NCI-H1417 (cell line): Measurements from ENCODE around the gene GCM1.
A peak's percentile ranks its signal among the peaks of the same experiment; 100 is the strongest.

Experiments
- DNase-seq, 3 experiments: peaks; one replicate each; lab custom pipeline; 2025; lab: John Stamatoyannopoulos, UW

GCM1 gene

DNA sequence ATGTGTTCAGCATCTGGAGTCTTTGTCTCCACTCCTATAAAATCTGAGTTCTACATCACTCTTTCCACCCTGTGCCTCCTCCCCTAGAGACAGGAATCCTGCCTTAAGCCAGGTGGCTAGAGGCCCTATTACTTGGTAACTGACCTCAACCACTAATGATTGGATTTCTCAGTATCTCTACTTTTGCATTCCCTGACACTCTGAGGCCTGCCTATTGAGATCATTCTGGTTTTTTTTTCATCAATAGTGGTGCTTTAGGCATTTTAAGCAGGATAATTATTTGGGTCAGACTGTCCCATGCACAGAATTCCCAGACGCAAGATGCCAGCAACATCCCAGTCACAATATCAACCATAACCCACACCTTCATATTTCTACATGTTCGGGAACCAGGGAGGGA lies 3.9 kb upstream of the GCM1 start:
- DNase-seq = no peak

DNA sequence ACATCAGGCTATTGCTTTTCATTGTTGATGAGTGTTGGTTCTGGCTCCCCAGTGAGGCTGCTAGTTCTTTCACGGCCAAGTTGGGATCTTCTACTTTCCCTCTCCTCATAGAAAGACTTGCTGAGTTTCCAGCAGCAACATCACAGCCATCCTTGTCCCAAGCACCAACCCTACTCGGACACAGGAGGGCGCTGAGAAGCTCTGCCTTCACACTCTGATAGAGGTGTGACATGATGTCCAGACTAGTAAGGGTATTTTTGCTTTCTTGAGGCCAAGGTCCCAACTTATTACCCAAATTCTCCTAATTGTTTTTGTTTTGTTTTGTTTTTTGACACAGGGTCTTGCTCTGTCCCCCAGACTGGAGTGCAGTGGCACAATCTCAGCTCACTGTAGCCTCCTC lies 3.0 kb upstream of the GCM1 start:
- no peak for DNase-seq

DNA sequence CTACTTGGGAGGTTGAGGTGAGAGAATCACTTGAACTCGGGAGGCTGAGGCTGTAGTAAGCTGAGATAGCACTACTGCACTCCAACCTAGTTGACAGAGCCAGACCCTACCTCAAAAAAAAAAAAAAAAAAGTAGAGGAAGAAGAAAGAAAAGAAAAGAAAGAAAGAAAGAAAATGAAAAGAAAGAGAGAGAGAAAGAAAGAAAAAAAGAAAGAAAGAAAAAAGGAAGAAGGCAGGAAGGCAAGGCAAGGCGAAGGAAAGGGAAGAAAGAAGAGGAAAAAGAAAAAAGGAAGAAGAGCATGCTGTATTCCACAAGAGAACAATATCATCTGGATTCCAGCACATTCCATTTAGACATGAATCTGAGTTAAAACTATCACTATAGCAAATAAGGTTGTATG lies 3.8 kb downstream of the GCM1 start:
- DNase-seq = no peak

DNA sequence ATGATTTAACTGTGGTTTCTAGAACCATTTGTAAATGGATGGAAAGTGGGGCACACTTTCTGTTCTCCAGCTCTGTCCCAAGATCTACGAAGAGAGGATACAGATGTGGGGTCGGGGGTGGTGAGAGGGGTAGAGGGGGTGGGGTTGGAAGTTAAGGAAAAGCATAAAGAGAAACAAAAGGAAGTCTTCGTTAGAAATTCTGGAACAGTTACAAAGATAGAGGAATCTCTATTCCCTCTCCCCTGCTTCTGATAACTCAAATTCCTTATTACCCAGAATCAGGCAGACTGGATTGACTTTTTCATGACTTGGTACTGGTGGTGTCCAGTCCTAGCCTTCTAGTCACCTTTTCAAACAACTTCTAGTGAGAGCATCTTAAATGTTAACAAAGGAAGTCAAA lies 4.9 kb downstream of the GCM1 start:
- no peak for DNase-seq

DNA sequence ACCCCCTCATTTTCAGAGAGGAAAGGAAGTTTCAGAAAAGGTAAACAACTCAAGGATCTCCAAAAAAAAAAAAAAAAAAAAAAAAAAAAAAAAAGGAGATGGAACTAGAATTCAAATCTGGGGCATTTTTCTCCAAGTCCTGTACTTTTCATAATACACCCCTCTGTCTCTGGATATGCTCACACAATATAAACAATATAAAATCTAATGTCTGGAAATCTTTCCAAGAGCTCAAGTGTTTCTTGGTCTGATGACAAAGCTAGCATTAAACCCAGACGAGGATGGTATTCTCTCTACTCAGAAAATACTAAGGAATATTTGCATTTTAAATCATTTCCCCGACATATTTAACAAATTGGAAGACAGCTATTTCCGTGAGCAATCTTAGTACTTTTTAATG lies 5.8 kb downstream of the GCM1 start:
- no peak for DNase-seq

DNA sequence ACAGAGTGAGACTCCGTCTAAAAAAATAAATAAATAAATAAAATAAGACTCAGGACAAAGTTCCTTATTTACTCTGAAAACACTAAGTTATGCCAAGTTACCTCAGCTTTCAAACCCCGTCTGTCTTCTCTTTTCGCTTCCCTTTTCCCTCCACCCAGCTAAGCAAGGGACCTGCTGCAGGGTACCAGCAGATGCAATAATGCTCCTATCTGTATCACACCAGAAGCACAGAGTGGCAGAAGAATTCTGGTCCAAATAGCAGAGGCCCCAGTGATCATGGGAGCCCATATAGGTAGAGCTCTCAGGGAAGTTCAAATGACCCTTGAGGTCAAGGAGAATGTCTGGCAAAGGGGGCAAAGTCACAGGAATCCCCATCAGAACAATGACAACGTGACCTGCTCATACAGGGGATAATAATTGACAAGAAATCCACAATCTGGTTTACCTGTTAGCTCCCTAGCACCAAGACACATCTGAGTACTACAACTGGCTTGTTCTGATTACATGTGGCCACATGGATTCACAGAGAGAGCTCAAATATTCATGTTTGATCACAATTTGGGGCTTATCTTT lies 8.7 kb downstream of the GCM1 start:
- DNase-seq = no peak

DNA sequence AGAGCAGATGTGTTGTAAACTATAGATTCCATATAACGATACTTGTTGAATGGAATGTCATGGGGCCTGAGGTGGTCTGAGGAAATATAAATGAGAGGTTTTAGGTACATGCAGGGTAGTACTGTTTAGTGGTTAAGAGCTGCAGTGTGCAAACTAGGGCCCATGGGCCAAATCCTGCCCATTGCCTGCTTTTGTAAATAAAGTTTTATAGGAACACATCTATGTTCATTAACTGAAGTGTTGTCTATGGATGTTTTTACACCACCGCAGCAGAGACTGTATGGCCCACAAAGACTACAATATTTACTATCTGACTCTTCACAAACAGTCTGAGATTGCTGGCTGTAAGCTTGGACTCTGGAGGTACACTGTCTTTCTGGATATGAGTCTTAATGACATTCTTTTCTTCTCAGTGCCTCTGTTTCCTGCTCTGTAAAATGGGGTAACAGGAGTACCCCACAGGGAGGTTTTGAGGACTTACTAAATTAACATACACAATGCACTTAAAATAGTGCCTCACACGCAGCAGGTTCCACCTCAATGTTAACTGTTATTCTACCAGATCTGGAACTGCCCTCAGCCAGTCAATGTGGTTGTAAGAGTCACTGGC lies 12.5 kb downstream of the GCM1 start:
- DNase-seq = no peak

DNA sequence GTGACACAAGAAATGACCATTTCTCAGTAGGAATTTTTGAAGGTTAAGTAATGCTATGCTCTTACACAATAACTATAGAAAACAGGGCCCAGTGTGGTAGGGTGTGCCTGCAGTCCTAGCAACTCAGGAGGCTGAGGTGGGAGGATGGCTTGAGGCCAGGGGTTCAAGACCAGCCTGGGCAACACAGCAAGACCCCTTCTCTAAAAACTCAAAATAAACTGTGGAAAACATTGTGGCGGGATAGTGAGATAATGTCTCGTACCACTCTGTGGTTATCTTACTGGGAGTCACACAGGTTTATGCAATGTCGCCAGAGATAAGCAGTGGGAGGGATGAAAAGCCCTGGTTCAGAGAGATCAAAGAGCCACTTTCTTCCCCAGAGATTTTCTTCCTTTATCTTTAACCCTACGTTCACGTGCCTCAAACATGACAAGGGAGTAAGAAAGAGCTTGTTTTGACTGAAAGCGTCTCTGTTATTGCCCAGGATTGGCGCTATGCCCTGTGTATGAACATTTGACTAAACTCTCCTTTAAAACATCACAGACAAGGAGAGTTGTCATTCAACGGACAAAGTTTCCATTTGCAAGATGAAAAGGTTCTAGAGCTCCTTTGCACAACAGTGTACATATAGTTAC lies 13.9 kb downstream of the GCM1 start:
- no peak for DNase-seq

DNA sequence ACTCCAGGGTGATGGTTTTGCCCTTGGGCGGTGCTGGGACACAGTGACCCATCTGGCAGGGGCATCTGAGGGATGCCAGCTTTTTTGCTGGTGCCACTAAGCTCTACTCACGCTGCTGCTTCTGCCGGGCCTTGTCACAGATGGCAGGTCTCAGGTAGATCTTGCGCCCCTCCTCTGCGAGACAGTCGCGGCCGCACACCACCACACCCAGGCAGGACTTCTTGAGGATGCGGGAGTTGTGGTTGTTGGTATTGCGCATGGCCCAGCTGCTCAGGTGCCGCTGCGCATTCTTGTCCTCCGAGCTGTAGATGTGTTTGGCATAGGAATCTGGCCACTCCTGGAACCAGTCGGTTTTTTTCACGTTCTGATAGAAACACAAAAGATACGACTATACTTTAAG lies 14.7 kb downstream of the GCM1 start:
- no peak for DNase-seq

DNA sequence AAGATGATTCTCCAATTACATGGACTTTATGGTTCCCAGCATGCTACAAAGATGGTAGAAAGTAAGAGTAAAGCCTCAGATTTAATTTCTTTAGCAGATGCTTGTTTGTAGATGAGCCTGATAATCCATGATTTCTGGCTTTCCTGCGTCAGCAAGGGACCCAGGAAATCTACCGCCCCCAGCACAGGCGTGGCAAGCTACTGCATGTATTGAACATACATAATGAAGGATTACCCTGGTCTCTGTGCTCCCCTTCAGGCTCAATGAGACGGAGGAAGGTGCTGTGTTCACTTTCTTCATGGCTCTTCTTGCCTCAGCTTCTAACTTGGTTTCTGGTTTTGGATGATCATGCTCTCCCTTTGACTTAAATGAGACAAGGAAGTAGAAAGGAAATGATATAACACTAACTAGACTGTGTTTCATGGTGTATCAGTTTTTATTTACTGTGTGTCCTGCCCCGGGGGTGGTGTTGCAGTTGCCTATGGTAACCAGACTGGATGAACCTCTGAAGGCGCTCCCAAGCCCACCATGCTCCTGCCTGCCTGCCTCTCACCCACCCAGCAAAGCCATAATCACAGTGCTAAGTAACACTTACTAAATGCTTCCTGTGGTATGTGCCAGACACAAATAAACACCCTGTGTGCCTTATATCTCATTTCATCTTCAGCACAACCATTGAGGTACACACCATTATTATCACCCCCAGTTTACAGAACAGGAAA lies 17.9 kb downstream of the GCM1 start:
- no peak for DNase-seq

DNA sequence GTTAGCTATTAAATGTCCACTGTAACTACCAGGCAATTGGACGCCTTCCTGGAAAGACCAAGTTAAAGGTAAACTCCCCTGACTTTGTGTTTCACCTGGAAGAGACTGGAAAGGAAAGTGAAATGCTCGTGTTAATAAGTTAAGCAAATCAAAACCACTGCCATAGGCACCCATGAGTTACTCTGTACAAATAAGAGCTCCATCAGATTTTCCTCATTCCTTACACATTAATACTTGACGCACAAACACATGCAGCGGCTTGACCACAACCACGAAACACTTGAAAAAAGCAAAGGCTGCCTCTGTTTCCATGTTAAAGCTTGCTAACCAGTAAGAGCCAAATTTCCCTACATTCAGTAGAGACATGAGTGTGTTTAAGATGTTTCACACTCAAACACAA lies 19.8 kb downstream of the GCM1 start:
- DNase-seq = no peak

DNA sequence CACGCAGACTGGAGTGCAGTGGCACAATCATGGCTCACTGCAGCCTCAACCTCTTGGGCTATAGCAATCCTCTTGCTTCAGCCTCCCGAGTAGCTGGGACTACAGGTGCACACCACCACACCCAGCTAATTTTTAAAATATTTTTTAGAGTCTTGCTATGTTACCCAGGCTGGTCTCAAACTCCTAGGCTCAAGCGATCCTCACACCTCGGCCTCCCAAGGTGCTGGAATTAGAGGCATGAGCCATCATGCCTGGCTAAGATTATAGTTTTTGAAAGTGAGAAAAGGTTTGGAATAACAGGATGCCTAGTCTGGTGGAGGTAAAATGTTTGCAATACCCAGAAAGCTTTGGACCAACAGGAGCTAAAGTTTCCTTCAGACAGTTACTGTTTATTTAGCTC lies 23.4 kb downstream of the GCM1 start:
- DNase-seq = no peak

DNA sequence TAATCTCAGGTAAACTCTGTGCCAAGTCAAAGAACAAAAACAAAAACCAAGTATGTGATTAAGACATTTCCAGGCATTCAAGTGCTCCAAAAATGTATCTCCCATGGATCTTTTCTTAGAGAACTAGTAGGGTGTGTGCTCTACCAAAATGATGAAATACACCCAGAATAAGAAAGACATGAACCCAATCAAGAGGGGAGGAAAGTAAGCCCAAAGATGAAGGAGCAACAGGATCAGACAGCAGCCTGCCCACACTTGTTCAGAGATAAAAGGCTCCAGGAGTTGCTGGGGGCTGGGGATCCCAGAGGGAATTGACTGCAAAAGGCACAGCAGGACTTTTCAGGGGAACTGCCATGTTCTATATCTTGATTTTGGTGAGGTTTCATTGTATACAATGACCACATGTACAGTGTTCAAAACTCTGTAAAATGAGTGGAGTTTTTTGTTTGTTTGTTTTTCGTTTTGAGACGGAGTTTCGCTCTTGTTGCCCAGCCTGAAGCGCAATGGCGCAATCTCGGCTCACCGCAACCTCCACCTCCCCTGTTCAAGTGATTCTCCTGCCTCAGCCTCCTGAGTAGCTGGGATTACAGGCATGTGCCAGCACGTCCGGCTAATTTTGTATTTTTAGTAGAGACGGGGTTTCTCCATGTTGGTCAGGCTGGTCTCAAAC lies 24.4 kb downstream of the GCM1 start:
- DNase-seq = no peak

DNA sequence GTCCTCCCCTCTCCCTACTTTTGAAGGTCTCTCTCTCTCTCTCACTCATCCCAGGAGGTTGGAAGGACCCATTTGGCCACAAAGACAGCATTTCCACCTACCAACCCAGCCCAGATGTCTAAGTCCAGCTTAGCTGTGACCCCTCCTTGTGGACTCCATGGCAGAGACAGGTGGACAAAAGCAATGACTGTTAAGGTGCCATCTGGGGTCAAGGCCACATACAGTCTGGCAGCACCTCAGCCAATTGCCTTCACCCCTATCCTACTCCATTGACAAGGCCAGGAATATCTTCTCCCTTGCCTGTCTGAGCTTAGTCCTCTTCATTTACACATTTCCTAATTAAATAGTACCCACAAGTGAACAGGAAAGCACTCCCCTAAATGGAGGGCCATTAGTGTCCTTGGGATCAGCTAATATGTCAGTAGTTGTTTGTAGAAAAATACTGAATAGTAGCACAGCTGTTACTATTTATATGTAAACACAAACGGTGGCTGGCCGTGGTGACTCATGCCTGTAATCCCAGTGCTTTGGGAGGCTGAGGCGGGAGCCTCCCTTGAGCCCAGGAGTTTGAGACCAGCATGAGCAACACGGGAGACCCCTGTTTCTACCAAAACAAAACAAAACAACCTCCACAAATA lies 28.8 kb downstream of the GCM1 start:
- peak in 2 of 3 experiments; percentile 16 to 25 for DNase-seq

DNA sequence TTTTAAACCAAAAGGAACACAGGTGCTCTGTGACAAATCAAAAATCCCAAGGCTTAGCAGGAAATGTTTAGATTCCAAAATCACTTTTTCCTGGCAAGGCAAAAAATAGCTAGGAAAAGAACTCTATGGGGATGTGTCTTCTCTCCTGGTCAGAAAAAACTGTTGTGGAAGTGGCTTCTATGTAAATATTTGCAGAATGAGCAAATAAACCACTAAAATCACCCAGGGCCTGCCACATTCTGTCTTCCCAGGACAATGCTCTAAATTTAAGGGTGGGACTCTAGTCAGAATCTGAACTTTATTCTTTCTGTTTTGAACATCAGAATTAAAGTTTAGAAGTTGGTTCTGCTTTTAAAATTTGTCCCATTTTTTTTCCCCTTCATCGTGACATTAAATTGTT lies 29.3 kb downstream of the GCM1 start:
- DNase-seq = no peak

DNA sequence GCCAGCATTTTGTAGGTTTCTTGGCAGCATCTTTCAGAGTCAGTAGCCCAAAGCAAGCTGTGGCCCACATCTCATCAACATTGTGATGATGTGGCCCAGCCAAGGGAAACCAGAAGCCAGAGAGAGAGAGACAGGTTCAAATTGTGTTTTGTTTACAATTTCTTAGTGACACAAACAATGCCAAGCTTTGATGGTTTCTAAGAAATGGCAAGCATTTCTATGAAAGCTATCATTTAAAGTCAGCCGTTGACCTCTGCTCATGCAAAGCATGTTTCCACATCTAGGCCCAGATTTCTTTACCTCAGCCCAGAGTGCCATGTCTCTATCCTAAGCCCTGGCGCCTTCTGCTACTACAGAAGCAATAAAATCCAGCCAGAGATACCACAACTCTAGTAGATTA lies 32.9 kb downstream of the GCM1 start:
- DNase-seq = no peak

DNA sequence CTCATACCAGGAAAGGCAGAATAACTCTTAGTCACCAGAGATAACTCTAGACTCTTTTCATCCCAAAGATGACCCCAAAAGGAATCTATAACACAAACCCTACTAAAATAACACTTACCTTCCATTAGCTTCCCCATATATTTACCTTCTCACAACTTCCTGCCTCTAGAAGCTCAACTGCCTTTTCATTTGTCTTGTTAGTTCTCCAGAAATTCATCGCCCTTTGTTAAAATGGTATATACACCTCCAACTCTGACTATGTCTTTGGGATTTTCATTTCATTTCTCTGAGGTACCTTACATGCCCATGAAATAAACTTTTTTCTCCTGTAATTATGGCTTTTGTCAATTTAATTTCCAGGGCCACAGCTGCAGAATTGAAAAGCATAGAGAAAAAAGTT lies 33.5 kb downstream of the GCM1 start:
- DNase-seq = no peak

DNA sequence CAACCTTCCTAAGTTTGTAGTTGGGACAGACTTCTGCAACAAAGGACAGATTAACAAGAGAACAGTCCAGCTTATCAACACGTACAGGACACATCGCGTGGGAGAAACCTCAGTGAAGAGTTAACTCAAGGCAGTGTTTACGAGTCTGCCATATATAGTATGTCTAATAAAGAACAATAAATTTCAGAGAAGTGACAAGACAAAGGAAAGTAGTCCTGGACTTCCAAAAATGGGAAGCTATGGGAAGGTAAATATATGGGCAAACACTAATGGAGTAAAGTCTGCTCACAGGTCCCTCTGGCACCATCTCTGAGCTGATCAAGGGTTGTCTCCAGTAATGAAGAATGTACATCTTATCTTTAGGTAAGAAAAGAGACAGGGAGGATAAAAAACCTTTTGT lies 34.9 kb downstream of the GCM1 start:
- DNase-seq = no peak

DNA sequence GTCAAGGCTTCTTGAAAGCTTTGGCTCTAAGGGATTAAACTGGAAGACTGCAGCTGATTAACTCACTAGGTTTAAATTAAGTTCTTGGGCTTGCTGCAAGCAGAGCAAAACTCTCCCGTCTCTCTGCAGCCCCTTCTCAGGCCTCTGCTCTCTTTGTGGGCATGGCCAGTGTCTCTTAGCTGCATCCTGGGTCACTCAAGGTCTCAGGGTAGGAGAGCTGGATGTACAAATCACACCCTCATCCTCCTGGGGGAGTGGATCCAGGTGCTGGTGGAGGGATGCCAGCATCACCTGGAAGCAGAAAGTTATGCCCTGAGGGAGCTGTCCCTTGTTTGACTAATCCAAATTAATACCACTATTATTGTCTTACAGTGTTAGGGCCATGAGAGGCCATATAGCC lies 35.8 kb downstream of the GCM1 start:
- DNase-seq = peak in 2 of 3 experiments; percentile 70 to 90

DNA sequence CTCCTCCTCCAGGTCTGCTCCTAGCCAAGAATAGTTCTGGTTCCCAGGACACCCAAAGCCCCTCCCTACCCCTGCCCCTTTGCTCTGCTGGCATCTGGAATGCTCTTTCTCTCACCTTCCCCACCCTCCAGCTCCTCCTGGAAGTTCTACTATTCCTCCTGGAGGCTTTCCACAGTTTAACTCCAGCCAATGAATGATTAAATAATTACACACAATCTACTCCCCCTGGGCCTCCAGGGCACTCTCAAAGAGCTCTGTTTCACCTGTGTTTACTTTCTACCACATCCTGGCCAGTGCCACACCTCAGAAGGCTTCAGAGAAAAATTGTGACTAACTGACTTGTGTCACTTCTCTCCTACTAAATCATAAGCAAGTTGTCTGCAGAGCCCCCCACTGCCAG lies 36.2 kb downstream of the GCM1 start:
- peak in 2 of 3 experiments; percentile 78 to 93 for DNase-seq

DNA sequence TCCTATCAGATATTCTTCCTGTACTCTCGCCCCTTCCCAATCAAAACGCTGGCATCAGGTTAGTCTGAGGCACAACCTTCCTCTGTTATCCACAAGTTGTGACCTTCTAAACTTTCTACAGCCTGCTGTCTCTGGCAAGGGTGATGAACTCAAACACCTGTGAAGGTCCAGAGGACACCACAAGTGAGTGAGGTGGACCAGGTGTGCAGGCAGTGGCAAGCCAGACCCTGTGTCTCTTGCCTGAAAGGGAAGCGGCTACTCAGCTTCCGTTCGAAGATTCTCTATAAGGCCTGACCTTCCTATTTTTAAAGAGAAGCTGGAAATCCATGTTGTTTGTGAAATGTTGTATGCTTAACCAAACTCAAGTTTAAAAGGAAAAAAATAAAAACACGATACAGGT lies 36.8 kb downstream of the GCM1 start:
- DNase-seq = peak in 1 of 3 experiments; percentile 42

DNA sequence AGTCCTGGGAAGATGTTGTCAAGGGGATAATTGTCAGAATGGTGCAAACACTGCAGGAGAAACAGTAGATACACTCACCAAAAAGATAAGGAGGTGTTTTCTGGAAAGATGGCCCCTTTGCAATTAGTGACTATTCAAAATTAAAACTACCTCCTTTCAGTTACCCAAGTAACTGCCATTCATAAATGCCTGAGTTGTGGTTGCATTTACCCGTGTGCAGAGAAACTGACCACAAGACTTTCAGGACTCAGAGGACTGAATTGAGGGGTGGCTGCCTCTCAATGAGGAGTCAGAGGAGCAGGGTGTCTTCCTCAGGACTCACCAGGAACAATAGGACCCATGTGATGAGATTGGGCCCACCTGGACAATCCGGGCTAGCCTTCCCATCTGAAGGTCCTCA lies 39.0 kb downstream of the GCM1 start:
- DNase-seq = no peak
